GF-D8 (cell line): ENCODE data around the gene CTNNA2.

Experiments used
- DNase-seq: peaks from one replicate; lab custom pipeline; 2025; lab: John Stamatoyannopoulos, UW

CTNNA2 gene

DNA sequence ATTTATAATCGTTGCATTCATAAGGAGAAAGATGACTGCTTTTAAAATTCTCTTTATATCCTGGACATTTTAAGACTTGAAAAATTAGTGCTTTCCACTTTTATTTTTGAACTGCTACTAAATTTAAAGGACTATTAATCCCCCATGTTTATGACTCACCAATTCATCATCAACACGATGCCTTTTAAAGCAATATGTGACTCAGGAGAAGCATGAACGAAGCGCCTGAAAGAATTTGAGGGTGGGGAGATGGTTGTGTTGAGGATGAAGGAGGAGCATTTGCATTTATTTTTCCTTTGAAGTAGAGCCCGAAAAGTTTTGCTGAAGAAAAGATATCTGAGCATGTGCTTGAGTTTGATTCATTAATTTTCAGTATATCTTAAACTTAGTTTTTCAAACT is 983.9 kb downstream of the CTNNA2 start:
- no peak for DNase-seq

DNA sequence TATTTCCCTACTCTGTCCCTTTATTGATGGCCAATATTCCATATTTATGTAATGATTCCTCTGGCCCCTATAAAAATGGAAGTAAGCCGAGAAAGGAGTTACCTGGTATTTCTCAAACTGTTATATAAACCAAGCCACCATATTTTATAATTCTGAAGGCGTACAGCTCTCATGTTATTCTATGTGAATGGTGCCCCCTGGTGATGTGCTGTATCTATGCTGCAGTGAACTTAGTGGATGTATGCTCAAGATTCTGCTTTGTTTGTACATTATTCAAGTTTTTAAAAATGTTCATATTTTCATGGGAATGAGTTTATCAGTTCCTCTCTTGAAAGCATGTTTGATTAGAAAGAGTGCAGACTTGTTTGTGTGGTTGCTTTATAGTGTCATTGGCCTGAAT is 986.2 kb downstream of the CTNNA2 start:
- no peak for DNase-seq

DNA sequence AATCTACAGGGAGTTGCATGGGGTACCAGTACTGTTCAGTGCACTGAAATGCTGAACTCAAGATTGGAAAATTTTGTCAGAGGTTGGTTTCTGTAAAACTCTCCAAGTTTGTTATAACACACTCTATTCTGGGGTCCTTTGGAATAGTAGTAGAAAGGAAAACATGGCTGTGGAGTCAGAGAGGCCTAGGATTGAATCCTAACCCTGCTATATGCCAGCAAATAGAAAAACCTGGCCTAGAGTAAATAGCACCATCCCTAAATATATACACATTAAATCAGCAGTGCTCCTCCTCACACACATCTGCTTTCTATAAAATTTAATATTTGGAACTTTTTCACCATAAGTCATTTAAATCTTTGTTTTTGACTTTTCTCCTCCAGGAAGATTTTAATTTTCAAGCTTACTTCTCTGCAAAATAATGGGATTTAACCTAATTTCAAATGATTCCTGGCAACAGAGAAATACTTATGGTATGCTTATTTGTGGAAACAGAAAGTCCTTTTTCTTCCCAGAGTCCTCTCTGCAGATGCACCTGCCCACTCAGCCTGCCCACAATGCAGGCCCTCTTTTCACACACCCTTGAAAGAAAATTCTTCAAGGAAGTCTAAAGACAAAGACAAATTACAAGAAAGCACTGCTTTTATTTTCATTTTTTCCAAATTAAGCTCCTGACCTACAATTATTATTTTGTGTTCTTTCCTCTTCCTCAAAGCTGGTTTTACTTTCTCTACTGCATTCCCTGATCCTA is 989.2 kb downstream of the CTNNA2 start:
- no peak for DNase-seq

DNA sequence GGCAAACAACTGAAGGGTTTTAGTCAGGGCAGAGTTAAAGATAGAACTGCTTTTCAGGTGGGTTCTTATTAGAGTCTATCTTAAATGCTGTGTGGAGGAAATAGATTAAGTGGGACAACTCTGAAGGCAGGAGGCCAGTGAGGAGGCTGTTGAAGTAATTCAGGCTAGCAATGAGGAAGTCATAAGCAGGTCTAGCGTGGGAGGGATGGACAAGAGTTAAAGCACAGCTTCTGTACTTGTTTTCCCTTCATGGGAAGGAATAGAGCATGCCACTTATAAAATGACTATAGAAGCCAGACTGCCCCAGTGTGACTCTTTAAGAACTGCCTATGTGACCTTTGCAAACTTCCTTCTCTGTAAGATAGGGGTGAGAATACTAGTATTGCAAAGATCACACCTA is 993.7 kb downstream of the CTNNA2 start:
- no peak for DNase-seq

DNA sequence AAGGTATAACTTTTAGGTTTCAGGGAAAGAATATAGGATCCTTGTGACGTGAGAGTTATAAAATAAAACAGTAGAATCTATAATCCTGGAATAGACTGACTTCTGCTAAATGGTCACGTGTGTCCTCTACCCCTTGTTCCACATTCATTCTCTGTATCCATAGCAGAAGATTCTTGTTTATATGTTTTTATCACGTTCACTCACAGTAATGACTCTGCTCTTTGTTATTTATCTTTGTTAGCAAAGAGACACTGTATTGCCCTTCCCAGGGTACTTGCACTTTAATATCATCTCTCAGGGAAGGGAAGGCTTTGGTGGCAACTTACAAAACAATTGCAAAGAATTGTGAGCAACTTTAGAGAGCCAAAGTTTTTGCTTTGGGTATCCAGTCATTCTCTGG is 997.9 kb downstream of the CTNNA2 start:
- DNase-seq, result no peak

DNA sequence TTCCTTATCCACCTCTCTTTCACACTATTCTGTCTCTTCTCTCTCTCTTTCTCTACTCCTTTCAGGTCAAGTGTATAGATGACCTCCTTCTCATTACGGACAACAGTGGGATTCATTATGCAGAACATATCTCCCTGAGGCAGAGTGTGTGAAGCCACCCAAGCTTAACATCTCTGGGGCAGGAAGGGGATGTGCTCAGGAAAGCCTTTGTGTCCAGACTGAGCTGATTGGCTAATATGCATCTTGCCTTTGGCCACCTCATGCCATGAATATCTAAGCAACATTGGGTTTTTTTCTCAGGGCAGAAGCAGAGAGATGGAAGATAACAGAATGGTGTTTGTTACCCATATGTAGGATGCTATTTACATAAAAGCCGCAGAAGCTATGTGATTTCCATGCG is 1003.1 kb downstream of the CTNNA2 start:
- no peak for DNase-seq

DNA sequence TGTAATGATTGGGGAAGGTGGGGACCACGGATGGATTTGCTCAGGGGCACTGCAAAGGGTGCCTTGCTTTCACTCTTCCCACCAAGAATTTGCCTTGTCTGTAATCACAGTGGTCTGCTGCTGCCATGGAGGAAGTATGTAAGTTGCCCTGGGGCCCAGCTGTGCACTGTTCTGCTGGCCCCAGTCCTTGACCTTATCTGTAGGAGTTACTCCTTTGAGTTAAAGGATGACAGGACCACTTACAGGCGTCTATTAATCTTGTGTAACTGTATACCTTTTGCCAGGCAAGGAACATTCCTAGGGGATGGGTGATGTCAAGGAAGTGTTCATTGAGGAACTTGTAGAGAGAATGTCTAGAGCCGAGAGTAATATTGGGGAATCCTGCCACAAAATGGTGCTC is 1004.5 kb downstream of the CTNNA2 start:
- no peak for DNase-seq

DNA sequence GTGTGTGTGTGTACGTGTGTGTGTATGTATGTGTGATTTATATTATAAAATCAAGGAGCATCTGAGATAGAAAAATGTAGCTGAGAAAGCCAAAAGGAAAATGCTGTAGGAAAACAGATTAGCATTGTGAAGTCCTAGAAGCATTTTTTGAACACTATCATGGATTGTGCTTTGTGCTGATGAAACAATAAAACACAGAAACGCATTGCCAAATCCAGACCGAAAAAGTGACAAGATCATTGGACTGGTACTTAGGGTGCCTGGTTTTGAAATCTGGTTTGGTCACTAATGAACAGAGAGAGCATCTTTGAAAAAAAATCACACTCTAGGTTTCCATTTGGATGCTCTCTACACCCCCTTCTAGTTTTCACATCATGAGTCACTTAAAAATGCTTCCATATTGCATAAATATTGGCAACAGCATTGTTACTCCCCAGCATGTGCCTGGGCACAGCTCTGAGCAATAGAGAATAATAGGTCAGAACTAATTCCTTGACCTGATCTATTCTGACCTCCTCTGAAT is 1006.3 kb downstream of the CTNNA2 start:
- no peak for DNase-seq

DNA sequence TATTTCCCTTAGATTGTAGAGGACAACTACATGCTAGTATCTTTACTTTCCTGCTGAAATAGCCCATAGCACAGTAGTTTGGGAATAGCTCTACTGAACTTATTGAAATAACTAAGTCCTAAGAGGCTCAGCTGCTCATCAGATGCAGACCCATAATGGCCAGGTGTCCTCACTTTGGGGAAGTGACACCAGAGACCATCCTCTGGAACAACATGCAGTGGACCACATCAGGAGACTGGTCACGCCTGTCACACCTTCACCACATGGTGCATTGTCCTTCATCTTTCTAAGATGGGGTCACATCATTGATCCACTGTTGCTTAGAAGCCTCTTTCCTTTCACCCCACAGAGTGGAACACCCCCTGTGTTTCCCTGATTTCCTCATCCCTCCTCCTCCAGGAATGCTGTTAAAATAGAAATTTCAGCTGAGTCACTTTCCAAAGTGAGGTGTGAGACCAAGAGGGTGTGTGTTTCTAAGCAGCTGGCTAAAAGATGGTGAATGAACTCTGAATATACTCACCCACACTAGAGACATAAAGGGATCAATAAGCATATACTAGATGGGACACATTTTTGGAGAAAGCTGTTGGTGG is 1006.9 kb downstream of the CTNNA2 start:
- DNase-seq, result no peak

DNA sequence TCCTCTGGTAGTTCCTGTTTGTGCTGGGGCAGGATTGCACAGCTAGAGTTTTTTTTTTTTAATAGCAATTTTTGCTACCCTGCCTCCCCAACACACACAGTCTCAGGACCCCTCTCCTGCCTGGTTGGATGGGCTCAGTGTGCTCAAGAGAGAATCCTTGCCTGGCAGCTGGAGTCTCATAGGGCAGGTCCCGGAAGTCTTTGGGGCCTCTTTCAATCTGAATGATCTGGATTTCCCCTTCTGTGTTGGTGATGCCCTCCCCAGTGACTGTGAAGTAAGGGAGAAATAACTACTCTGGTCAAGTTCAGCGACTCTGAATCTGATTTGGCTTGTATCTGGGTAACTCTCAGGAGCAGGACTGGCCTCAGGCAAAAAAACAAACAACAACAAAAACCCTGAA is 1012.3 kb downstream of the CTNNA2 start:
- no peak for DNase-seq

DNA sequence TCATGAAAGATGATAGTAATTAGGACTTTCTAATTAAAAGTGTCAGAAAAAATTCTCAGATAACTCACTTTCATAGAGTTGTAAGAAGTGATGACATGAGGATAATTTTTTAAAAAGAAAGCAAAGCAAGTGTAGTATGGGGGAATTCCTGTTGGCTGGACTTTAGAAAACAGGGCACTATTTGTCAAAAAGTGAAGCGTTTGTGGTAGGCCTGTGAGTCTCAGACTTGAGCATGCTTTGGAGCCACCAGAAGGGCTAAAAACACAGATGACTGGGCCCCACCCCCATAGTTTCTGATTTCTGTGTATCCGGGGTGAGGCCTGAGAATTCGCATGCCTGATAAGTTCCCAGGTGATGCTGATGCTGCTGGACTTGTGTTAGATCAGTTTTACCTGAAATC is 1014.3 kb downstream of the CTNNA2 start:
- DNase-seq, result no peak

DNA sequence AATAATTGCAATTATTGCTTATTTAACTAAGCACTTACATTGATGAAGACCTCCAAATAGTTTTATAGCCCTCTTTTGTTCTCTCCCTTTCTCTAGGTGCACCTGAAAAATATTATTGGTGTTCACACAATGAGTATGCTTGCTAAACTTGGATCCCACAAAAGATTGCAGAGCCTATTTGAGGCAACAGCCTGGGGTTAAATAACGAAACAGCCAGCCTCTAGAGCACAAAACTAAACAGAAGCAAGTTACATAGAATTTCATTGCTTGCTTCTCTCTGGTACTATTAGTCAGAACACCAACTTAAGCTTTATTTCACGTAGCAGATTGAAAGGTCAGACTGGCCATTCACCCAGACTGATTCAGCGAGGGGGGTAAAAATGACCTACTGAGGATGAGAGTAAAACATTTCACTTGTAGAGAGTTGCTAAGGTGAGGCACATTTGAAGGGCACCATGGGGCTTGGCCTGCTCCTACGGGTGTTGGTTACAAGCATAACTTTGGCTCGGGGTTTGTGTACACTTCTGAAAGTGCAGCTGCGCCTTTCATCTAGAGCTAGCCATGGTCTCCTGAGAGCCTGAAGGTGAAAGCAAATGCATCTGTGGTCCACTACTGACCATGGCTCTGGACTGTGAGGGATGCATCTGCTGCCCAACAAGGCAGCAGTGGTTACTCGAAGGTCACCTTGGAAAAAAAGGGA is 1016.8 kb downstream of the CTNNA2 start:
- DNase-seq, result no peak

DNA sequence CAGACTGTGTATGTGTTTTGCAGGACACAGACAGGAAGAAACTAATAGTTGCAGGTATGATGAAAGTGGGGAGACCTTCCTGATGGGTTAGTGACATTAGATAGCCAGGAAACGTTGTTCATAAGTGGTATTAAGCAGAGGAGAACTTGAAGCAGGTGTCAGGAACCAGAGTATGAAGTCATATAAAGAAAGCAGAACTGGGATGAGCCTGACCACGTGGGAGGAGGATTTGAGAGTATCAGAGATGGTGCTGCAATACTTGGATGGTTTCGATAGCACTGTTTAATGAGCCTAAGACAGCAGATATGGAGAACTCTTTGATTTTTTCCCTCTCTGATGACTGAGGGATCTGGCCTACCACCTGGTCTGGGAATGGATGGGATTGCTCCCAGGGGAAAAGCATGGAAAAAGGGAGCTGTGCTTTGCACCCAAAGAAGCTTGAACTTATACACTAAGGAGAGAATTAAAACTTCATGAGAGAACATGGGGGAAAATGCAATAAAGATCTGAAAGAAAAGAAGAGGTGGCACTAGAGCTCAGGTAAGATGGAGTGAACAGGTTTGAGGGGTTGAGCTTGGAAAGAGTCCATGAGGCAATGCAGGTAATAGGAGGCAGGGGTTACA is 1017.7 kb downstream of the CTNNA2 start:
- no peak for DNase-seq

DNA sequence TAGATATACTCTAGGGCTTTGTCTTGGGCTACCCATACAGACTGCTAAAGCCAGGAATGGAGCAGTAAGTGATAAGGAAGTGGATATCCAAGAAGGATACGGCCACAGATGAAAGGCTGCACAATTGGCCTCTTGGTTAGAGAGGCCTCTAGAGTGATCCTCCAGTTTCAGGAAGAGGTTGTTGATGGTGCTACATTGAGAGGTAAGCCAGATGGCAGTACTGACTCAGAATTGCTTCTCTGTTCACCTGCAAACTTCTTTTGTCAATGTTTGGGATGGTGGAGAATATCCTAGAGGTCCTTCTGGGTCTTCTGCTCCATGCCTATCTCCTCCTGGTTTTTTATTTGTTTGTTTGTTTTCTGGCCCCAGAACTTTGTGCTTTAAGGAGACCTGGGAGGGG is 1018.5 kb downstream of the CTNNA2 start:
- no peak for DNase-seq

DNA sequence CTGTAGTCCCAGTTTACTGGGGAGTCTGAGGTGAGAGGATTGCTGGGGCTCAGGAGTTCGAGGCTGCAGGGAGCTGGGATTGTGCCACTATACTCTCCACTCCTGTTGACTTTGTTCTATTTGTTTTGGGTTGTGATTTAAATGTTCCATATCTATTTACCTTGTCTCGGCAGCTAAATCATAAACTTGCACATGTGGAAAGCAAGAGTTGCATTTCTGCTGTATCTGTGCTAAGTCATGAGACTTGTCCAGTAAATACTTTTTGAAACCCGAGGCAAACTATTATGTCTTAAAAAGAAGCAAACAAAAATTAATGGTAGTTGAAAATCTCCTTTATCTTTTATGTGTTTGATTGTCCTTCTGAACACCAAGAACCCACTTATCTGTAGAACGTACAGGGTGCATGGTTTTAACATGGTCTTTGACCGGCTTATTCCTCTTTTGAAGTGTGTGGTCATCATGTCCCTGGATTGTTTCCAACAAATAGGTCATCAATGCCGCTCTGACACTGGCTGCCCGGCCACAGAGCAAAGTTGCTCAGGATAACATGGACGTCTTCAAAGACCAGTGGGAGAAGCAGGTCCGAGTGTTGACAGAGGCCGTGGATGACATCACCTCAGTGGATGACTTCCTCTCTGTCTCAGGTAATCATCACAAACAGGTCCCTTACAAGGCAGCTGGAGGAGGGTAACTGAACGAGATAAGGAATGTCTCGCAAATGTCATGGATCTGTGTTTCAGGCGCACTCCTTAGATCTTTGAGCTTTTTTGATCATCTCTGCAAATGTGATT is 1032.8 kb downstream of the CTNNA2 start:
- no peak for DNase-seq

DNA sequence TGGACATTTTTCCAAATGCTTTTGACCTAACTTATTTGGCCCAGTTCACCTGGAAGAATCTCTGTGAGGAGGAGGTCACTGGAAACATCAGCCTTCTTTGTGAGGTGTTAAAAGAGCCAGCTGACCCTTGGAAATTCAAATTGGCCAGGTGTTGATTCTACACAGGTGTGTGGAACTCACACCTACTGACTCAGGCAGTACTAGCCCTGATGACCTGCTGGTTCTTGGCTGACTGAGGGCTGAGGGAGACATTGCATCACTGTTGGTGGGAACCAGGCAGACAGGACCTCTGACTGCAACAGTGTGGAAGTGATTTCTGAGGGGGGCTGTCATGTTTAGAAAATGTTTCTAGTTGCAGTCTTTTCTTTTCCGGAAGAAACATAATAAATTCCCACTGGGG is 1033.9 kb downstream of the CTNNA2 start:
- no peak for DNase-seq

DNA sequence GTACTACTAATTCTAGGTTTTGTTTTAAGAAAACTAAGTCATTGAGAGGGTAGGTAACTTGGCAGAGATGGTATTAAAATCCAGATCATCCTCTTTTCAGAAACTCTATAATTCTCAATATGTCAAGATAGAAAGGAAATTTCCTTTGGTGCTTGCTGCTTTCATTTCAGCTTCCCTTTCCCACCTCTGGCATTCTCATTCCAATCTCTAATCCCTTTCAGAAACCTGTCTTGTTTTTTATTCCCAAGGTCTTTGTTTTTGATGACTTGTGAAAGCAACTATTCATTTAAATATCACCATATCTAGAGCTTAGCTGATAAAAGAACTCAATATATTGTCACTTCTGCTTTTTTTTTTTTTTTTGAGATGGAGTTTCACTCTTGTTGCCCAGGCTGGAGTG is 1034.5 kb downstream of the CTNNA2 start:
- no peak for DNase-seq

DNA sequence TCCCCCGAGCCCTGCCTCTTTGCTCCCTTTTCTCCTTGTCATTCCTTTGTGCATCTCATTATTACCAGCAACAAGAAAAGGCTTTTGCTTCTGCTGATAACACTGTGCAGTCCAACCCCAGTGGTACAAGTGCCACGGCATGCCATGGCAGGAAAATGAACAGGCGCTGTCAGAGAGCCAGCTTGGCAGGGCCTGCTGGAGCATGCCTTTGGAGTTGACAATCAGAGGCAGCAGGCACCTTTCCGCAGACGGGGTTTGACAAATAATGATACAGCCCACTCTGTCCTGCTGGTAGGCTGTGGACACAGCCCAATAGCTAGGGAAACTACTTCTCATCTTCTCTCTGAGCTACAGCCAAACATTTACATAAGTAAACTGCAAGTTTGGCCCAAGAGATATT is 1035.6 kb downstream of the CTNNA2 start:
- no peak for DNase-seq

DNA sequence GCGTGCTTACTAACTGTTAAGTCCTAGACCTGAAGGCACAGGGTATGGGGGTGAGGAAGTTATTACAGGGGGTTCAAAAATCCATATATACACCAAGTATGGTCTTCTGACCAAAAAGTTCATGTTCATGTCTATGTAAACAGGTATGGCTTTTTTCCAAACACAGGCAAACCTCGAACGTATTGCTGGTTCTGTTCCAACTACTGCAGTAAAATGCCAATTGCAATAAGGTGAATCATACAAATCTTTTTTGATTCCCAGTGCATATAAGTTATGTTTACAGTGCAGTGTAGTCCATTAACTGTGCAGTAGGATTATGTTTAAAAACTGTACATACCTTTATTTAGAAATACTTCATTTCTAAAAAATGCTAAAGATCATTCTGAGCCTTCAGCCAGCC is 1037.0 kb downstream of the CTNNA2 start:
- DNase-seq, result no peak

DNA sequence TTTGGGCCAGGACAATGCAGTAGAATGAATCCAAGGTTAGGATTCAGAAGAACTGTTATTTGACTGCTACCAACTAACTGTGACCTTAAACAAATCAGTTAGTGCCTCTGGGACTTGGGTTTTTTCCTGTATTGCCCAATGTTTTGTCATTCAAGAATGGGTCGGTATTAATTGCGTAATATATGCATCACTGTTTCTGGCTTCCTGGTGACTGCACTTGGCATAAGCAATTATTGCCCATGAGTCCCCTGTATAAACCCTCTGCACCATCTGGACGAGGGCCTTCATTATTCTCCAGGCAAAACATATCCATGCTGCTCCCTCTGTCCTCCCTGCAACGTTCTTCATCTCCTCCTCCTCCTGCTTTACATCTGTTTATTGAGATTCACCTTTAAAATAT is 1047.5 kb downstream of the CTNNA2 start:
- DNase-seq, result no peak

DNA sequence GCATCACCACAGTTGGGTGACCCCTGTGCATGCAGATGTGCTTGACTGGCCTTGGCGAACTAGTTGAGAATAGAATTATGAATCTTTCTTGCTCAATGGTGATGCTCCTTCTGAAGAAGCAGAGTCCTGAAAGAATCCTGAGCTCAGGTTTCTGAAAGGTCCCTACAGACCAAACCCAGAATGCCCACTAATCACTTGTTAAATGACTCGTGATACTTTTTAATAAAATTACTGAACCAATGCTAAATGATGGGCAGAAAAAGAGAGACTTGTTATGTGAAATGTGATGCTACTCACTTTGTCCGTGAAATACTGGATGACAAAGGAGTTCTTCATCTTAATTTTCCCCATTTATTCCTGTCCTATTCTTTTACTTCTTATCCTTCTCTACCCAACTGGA is 1055.2 kb downstream of the CTNNA2 start:
- DNase-seq, result no peak

DNA sequence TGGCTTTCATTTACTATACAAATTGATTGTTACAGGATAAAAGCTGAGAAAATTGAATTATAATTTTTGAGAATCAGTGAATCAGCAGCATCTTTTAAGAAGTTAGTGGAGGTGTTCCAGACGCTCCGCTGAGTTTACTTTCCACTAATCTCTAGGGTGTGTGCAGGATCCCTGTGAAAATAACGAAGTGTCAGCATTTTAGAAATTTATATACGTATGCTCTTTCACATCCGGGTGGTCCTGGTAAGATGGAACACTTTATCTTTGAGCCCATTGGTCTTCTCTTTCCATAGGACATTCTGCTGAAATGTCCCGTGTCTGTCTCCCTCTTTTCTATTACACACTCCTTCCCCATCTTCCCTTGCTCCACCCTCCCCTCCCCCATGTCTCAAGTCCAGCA is 1060.3 kb downstream of the CTNNA2 start:
- DNase-seq, result no peak
